HepG2 (cell line): ENCODE results near the gene PTPRE. TPM values are rescaled to one million over a fixed set of nuclear protein-coding genes. Genes with fewer than 3 reads are reported as not detected.

Experiments used
- ATAC-seq: fragments of 200-7000 bp; cut with Tn5 transposase; 3 replicates; pipeline ENCODE4 v1.9.1; 2020; ENCODE audit warnings: mild to moderate bottlenecking, moderate library complexity
- BruUV-seq: library from RNA; stranded (reverse); fragments of 400-500 nt; replicated peaks from 2 replicates; lab custom pipeline; 2021; lab: Mats Ljungman, UMichigan
- CTCF ChIA-PET: fragments of 300-600 bp; formaldehyde crosslinking; extraction: SDS; loops from one replicate; lab custom pipeline; 2021; ENCODE audit warnings: low total read pairs, inconsistent platforms, low intra/inter-chr PET ratio; lab: Yijun Ruan, JAX
- POLR2A ChIA-PET: fragments of 350-600 bp; sonication (Branson Sonifier 250); formaldehyde crosslinking; loops from one replicate; lab custom pipeline; 2020; ENCODE audit warnings: antibody characterized with exemption, inconsistent platforms; lab: Yijun Ruan, JAX
- DNase-seq: peaks from one replicate; pipeline ENCODE4 v3.0.0-alpha.2; 2015; ENCODE audit warnings: low spot score
- FAIRE-seq: peaks from 3 replicates; lab custom pipeline; 2011; peaks lifted over from hg19 to GRCh38; lab: Jason Lieb, UNC
- H2AFZ ChIP-seq: one replicate; pipeline ENCODE4 v1.6.1; 2011; ENCODE audit warnings: low read length, inconsistent platforms
- H3K27ac ChIP-seq: fragments of 300-600 bp; 3 replicates; pipeline ENCODE4 v1.8.0; 2011; ENCODE audit warnings: mixed run types, mild to moderate bottlenecking, mixed read lengths, low read length, inconsistent platforms; ENCODE audit not compliant: insufficient read depth; ENCODE audit errors: extremely low read length
- H3K27me3 ChIP-seq, 2 experiments: fragments of 200-600 bp in 1 of 2; 2 replicates in 1 of 2; 3 replicates in 1 of 2; pipeline versions ENCODE4 v1.6.0 to v1.8.0; 2011; ENCODE audit warnings: low read length in 2 of 2, mild to moderate bottlenecking in 2 of 2, moderate library complexity in 2 of 2, inconsistent platforms in 1 of 2; ENCODE audit not compliant: insufficient read depth in 2 of 2, control insufficient read depth in 1 of 2
- H3K36me3 ChIP-seq, 2 experiments: fragments of 200-600 bp in 1 of 2; replicated peaks in 1 of 2; 2 replicates in 1 of 2; 3 replicates in 1 of 2; pipeline versions ENCODE4 v1.5.1 to v1.8.0; 2011; ENCODE audit warnings: low read length in 2 of 2, inconsistent platforms in 1 of 2; ENCODE audit not compliant: insufficient read depth in 2 of 2, control insufficient read depth in 1 of 2
- H3K4me1 ChIP-seq: 2 replicates; pipeline ENCODE4 v1.5.1; 2012; ENCODE audit warnings: low read length, inconsistent platforms; ENCODE audit not compliant: insufficient read depth
- H3K4me2 ChIP-seq: 2 replicates; pipeline ENCODE4 v1.6.0; 2011; ENCODE audit warnings: low read depth, low read length, inconsistent platforms
- H3K4me3 ChIP-seq, 3 experiments: fragments of 200-600 bp in 1 of 3; sonication (generic), shearing (Covaris generic) in 1 of 3; replicated peaks in 1 of 3; 2 replicates each; pipeline ENCODE4 v1.5.1; 2011 to 2016; ENCODE audit warnings: low read length in 3 of 3, inconsistent platforms in 2 of 3, low read depth in 2 of 3, mild to moderate bottlenecking in 2 of 3, control low read depth in 1 of 3, mixed read lengths in 1 of 3; ENCODE audit not compliant: insufficient read depth in 1 of 3
- H3K79me2 ChIP-seq: one replicate; pipeline ENCODE4 v1.6.1; 2011; ENCODE audit warnings: low read length, inconsistent platforms; ENCODE audit not compliant: insufficient read depth
- H3K9ac ChIP-seq: 2 replicates; pipeline ENCODE4 v1.6.0; 2011; ENCODE audit warnings: mild to moderate bottlenecking, low read depth, low read length, inconsistent platforms; ENCODE audit not compliant: insufficient read depth
- H3K9me3 ChIP-seq: 2 replicates; pipeline ENCODE4 v1.5.1; 2012; ENCODE audit warnings: mild to moderate bottlenecking, low read length
- H4K20me1 ChIP-seq: 2 replicates; pipeline ENCODE4 v1.6.0; 2011; ENCODE audit warnings: inconsistent platforms, mild to moderate bottlenecking, low read length, moderate library complexity; ENCODE audit not compliant: insufficient read depth
- CENPX ChIP-seq: sonication (generic); formaldehyde crosslinking; IDR thresholded peaks from 2 replicates; pipeline ENCODE4 v1.9.0; 2021; ENCODE audit warnings: mild to moderate bottlenecking, missing genetic modification reagents, moderate library complexity
- FOSL1 ChIP-seq: sonication (generic); formaldehyde crosslinking; IDR thresholded peaks from 2 replicates; pipeline ENCODE4 v1.9.0; 2021; ENCODE audit warnings: missing genetic modification reagents, borderline replicate concordance
- NFIB ChIP-seq: sonication (generic); formaldehyde crosslinking; IDR thresholded peaks from 2 replicates; pipeline ENCODE4 v1.9.0; 2021; ENCODE audit warnings: missing genetic modification reagents, mild to moderate bottlenecking, borderline replicate concordance
- RCOR2 ChIP-seq: IDR thresholded peaks from 2 replicates; pipeline ENCODE4 v1.6.1; 2016; ENCODE audit warnings: missing biosample characterization, missing genetic modification reagents
- RORA ChIP-seq: sonication (generic); formaldehyde crosslinking; IDR thresholded peaks from 2 replicates; pipeline ENCODE4 v1.5.0; 2020; ENCODE audit warnings: mild to moderate bottlenecking, missing genetic modification reagents, moderate library complexity
- SP5 ChIP-seq: IDR thresholded peaks from 2 replicates; pipeline ENCODE4 v1.6.1; 2016; ENCODE audit warnings: low read depth, borderline replicate concordance
- TEAD2 ChIP-seq: sonication (generic); formaldehyde crosslinking; IDR thresholded peaks from 2 replicates; pipeline ENCODE4 v1.9.0; 2021; ENCODE audit warnings: missing genetic modification reagents
- ZNF652 ChIP-seq: IDR thresholded peaks from 2 replicates; pipeline ENCODE4 v1.6.1; 2016; ENCODE audit warnings: low read depth, borderline replicate concordance
- WGBS: methylation state at CpG from one replicate; pipeline ENCODE4 v1.1.6; 2017; ENCODE audit warnings: low lambda C conversion rate; 5-methylcytosine and 5-hydroxymethylcytosine counted together
- in situ Hi-C: cut with HindIII; loops from 2 replicates; pipeline ENCODE4 v1.10.0; 2017; ENCODE audit warnings: low pct_unique_long_range_greater_than_20kb; ENCODE audit not compliant: extremely low pct_ligation_motif_present
- intact Hi-C: fragments of 100-400 bp; cut with micrococcal nuclease; formaldehyde crosslinking; loops from one replicate; pipeline ENCODE4 v1.10.0; 2022; ENCODE audit not compliant: unreplicated experiment
- polyA plus RNA-seq, 8 experiments: library from polyadenylated mRNA; depleted of rRNA in 3 of 8; stranded (reverse) in 7 of 8; unstranded in 1 of 8; fragments of >200 nt; fragmentation: Illumina TruSeq in 4 of 8; extraction: Trizol in 4 of 8; gene quantifications; 2 replicates each; pipeline versions ENCODE4 v1.2.1 to v1.2.3, GENCODE V29; 2011 to 2016; ENCODE audit warnings: low read depth in 4 of 8, missing spikeins in 1 of 8, mixed read lengths in 1 of 8; ENCODE audit not compliant: insufficient read depth in 1 of 8
- total RNA-seq, 5 experiments: library from RNA; depleted of rRNA; stranded (reverse); fragments of >200 nt; fragmentation: Illumina TruSeq; extraction: Trizol; gene quantifications; 2 replicates each; pipeline ENCODE4 v1.2.3, GENCODE V29; 2016; ENCODE audit warnings: low read depth in 1 of 5
- TF ChIP-seq, protein P1 (sequence below): sonication (generic); formaldehyde crosslinking; IDR thresholded peaks from 2 replicates; pipeline ENCODE4 v1.8.0; 2022; ENCODE audit warnings: missing genetic modification reagents, mild to moderate bottlenecking, borderline replicate concordance
- TF ChIP-seq, protein P2 (sequence below): sonication (generic); formaldehyde crosslinking; IDR thresholded peaks from 2 replicates; pipeline ENCODE4 v1.5.0; 2020; ENCODE audit warnings: mild to moderate bottlenecking, missing genetic modification reagents, borderline replicate concordance
- TF ChIP-seq, protein P3 (sequence below): sonication (generic); formaldehyde crosslinking; IDR thresholded peaks from 2 replicates; pipeline ENCODE4 v1.4.0; 2020; ENCODE audit warnings: missing genetic modification reagents
- TF ChIP-seq, protein P4 (sequence below): sonication (generic); formaldehyde crosslinking; IDR thresholded peaks from 2 replicates; pipeline ENCODE4 v1.8.0; 2022; ENCODE audit warnings: mild to moderate bottlenecking, missing genetic modification reagents, borderline replicate concordance

Gene PTPRE
- total and polyA plus RNA-seq, 2 of the 13 experiments (the other 11 are each of a cell fraction or from before 2014, with no cell fraction given), result 0.01 to 0.02 TPM

DNA sequence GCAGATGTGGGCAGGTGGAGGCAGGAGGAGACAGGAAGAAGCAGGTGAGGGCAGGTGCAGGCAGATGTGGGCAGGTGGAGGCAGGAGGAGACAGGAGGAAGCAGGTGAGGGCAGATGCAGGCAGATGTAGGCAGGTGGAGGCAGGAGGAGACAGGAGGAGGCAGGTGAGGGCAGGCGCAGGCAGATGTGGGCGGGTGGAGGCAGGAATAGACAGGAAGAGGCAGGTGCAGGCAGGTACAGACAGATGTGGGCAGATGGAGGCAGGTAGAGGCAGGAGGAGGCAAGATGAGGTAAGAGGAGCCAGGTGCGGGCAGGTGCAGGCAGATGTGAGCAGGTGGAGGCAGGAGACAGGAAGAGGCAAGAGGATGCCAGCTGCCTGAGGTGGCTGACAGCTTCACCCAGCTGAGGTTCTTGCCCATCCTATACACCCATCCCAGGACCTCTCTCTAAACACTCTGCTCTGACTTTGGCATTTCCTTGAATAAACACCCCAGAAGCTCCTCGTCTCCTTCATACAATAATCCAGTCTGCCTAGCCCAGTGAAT is 33.0 kb downstream of the PTPRE start:
- no TSS peak for BruUV-seq
- POLR2A ChIA-PET, result no interaction called here
- H3K36me3 ChIP-seq, result no peaks in the 10 kb centered on the region
- DNase-seq (no peak), FAIRE-seq (no peak), ATAC-seq (no peak)
- intact Hi-C loops (no loop called here), in situ Hi-C loops (no loop called here)
- no peak overlapping the region for H3K4me2 ChIP-seq
- H3K4me1 ChIP-seq, result no peaks in the 10 kb centered on the region
- H3K9me3 ChIP-seq, result no peaks in the 10 kb centered on the region
- no peak for TF ChIP-seq FOSL1 (CRISPR knock-in tag)
- TF ChIP-seq, protein P1, sequence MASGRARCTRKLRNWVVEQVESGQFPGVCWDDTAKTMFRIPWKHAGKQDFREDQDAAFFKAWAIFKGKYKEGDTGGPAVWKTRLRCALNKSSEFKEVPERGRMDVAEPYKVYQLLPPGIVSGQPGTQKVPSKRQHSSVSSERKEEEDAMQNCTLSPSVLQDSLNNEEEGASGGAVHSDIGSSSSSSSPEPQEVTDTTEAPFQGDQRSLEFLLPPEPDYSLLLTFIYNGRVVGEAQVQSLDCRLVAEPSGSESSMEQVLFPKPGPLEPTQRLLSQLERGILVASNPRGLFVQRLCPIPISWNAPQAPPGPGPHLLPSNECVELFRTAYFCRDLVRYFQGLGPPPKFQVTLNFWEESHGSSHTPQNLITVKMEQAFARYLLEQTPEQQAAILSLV (CRISPR knock-in tag), result no peak
- TF ChIP-seq SP5 (CRISPR knock-in tag), result no peak
- TF ChIP-seq RORA (CRISPR knock-in tag), result no peak
- no peak for TF ChIP-seq NFIB (CRISPR knock-in tag)
- no peak for TF ChIP-seq RCOR2 (CRISPR knock-in tag)
- TF ChIP-seq, protein P2, sequence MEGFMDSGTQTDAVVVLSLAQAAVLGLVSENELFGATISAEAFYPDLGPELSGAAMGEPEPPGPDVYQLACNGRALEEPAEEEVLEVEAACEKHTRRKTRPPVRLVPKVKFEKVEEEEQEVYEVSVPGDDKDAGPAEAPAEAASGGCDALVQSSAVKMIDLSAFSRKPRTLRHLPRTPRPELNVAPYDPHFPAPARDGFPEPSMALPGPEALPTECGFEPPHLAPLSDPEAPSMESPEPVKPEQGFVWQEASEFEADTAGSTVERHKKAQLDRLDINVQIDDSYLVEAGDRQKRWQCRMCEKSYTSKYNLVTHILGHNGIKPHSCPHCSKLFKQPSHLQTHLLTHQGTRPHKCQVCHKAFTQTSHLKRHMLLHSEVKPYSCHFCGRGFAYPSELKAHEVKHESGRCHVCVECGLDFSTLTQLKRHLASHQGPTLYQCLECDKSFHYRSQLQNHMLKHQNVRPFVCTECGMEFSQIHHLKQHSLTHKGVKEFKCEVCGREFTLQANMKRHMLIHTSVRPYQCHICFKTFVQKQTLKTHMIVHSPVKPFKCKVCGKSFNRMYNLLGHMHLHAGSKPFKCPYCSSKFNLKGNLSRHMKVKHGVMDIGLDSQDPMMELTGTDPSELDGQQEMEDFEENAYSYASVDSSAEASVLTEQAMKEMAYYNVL (CRISPR knock-in tag), result no peak
- TF ChIP-seq CENPX (CRISPR knock-in tag), result no peak
- TF ChIP-seq, protein P3, sequence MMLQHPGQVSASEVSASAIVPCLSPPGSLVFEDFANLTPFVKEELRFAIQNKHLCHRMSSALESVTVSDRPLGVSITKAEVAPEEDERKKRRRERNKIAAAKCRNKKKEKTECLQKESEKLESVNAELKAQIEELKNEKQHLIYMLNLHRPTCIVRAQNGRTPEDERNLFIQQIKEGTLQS (CRISPR knock-in tag), result no peak
- no peak for TF ChIP-seq ZNF652 (CRISPR knock-in tag)
- TF ChIP-seq, protein P4, sequence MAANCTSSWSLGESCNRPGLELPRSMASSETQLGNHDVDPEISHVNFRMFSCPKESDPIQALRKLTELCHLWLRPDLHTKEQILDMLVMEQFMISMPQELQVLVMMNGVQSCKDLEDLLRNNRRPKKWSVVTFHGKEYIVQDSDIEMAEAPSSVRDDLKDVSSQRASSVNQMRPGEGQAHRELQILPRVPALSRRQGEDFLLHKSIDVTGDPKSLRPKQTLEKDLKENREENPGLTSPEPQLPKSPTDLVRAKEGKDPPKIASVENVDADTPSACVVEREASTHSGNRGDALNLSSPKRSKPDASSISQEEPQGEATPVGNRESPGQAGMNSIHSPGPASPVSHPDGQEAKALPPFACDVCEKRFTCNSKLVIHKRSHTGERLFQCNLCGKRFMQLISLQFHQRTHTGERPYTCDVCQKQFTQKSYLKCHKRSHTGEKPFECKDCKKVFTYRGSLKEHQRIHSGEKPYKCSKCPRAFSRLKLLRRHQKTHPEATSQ (CRISPR knock-in tag), result no peak
- TF ChIP-seq TEAD2 (CRISPR knock-in tag), result no peak
- no peak overlapping the region for H2AFZ ChIP-seq
- 3% methylated on average over 3 of the region's 4 CpGs for WGBS
- no peaks in the 10 kb centered on the region for H4K20me1 ChIP-seq
- H3K27me3 ChIP-seq, result peaks cover 0 to 7% of the 10 kb centered on the region in 2 experiments; a peak in 2 of 5 replicates
- no peak overlapping the region for H3K4me3 ChIP-seq
- H3K79me2 ChIP-seq, result no peaks in the 10 kb centered on the region
- no peak overlapping the region for H3K9ac ChIP-seq
- no peak overlapping the region for H3K27ac ChIP-seq
- CTCF ChIA-PET, result no interaction called here
